Small intestine (tissue), 7 donors: ENCODE measurements around the gene PRSS2. TPM values are rescaled to one million over a fixed set of nuclear protein-coding genes. Genes with fewer than 3 reads are reported as not detected.

Experiments used
- DNase-seq, 2 donors: peaks; one replicate each; pipeline versions ENCODE4 v3.0.0 to v3.0.0-alpha.2; 2013
- FAIRE-seq: peaks from 2 replicates; lab custom pipeline; 2012; peaks lifted over from hg19 to GRCh38; lab: Jason Lieb, UNC
- H3K27ac ChIP-seq, 3 donors: one replicate each; pipeline ENCODE4 v1.5.1; 2013; ENCODE audit warnings: low read length in 2 of 3, mild to moderate bottlenecking in 2 of 3, control low read depth in 1 of 3, inconsistent platforms in 1 of 3, low read depth in 1 of 3, moderate library complexity in 1 of 3
- H3K27me3 ChIP-seq, 3 donors: one replicate each; pipeline ENCODE4 v1.6.1; 2013; ENCODE audit warnings: low read length in 3 of 3, inconsistent platforms in 1 of 3; ENCODE audit not compliant: control insufficient read depth in 3 of 3, insufficient read depth in 3 of 3
- H3K36me3 ChIP-seq, 3 donors: one replicate each; pipeline ENCODE4 v1.6.1; 2013; ENCODE audit warnings: low read length in 3 of 3, inconsistent platforms in 1 of 3, low read depth in 1 of 3, mild to moderate bottlenecking in 1 of 3, moderate library complexity in 1 of 3; ENCODE audit not compliant: control insufficient read depth in 3 of 3, insufficient read depth in 2 of 3
- H3K4me1 ChIP-seq, 3 donors: one replicate each; pipeline ENCODE4 v1.6.1; 2013; ENCODE audit warnings: low read length in 2 of 3, inconsistent platforms in 1 of 3, low read depth in 1 of 3, mild to moderate bottlenecking in 1 of 3, moderate library complexity in 1 of 3; ENCODE audit not compliant: control insufficient read depth in 3 of 3, insufficient read depth in 2 of 3
- H3K4me3 ChIP-seq, 3 donors: one replicate each; pipeline ENCODE4 v1.5.1; 2013; ENCODE audit warnings: low read length in 3 of 3, control low read depth in 1 of 3, inconsistent platforms in 1 of 3, low read depth in 1 of 3, mild to moderate bottlenecking in 1 of 3, moderate library complexity in 1 of 3
- H3K9me3 ChIP-seq, 2 donors: one replicate each; pipeline ENCODE4 v1.6.1; 2013; ENCODE audit warnings: low read depth in 1 of 2, low read length in 1 of 2; ENCODE audit not compliant: control insufficient read depth in 2 of 2, insufficient read depth in 1 of 2
- WGBS, 3 donors: extraction: QIAGEN DNeasy Blood & Tissue Kit; methylation state at CpG; one replicate each; pipeline ENCODE4 v1.1.7; 2013; 5-methylcytosine and 5-hydroxymethylcytosine counted together
- polyA plus RNA-seq, 4 donors: library from polyadenylated mRNA; stranded (reverse) in 3 of 4; unstranded in 1 of 4; fragments of 200-250 nt in 3 of 4; fragments of 120-200 nt in 1 of 4; gene quantifications; one replicate each; pipeline versions ENCODE4 v1.2.1 to v1.2.3, GENCODE V29; 2013
- donor health status: healthy with polysubstance abuse.
- donor health status: control.
- donor health status: control.
- donor health status: Bipolar disorder and iron deficiency.
- donor health status: healthy.

PRSS2 gene
- polyA plus RNA-seq, 4 donors: 0.80 to 814 (median 123) TPM

- Histone ChIP-seq H3K4me1 (no peaks in the 10 kb centered on the region), H3K27me3 (peaks cover 0 to 14% (median 2%) of the 10 kb centered on the region in 3 donors), H3K36me3 (no peaks in the 10 kb centered on the region), H3K4me3 (no peak overlapping the region), H3K9me3 (no peaks in the 10 kb centered on the region), H3K27ac (no peak overlapping the region)
- no peak for FAIRE-seq
- WGBS, 3 donors: 81 to 88% (median 83%) methylated on average over 5 of the region's 5 CpGs
- no peak for DNase-seq
Measured at GRCh38 chr7:142819530-142819929, 48.8 kb downstream of the PRSS2 start.

DNA sequence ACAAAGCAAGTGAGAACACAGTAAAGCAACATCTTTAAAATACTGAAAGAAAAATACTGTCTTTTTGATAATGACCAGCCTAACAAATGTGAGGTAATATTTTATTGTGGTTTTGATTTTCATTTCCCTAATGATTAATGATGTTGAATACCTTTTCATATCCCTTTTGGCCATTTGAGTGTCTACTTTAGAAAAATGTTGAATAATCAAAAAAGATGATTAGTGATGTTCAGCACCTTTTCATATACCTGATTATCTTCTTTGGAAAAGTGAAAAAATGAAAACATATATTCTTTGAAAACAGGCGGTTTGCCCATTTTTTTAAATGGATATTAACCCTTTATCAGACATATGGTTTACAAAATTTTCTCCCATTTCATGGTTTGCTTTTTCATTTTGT lies 51.9 kb downstream of the PRSS2 start:
- H3K4me1 ChIP-seq: no peaks in the 10 kb centered on the region
- no peaks in the 10 kb centered on the region for H3K36me3 ChIP-seq
- H3K4me3 ChIP-seq: no peak overlapping the region
- FAIRE-seq (no peak), DNase-seq (no peak)
- no peak overlapping the region for H3K27ac ChIP-seq
- H3K9me3 ChIP-seq: no peaks in the 10 kb centered on the region
- 0 to 43% (median 13%) methylated on average over 1 of the region's 1 CpG for WGBS, 3 donors
- H3K27me3 ChIP-seq: peaks cover 0 to 5% (median 2%) of the 10 kb centered on the region in 3 donors

Other genes starting within 250 kb of the PRSS2 start
- 10 to 100 TPM in 3 of 4 donors, under 1 TPM in 1; 0.06 to 28.2 (median 15.0) TPM for gene PRSS1, start 21.5 kb upstream of the PRSS2 start, polyA plus RNA-seq
- 10 to 100 TPM in 2 of 4 donors, 1 to 10 TPM in 2; 1.7 to 26.2 (median 11.8) TPM for gene EPHB6, start 84.1 kb downstream of the PRSS2 start, polyA plus RNA-seq
- gene TRPV6, start 114.8 kb downstream of the PRSS2 start, polyA plus RNA-seq: 10 to 100 TPM in 2 of 4 donors, 1 to 10 TPM in 1, under 1 TPM in 1; 0.22 to 27.3 (median 15.9) TPM
- under 1 TPM in 2 of 4 donors, not detected in 2; 0.01 to 0.03 TPM for gene TRPV5, start 162.8 kb downstream of the PRSS2 start, polyA plus RNA-seq
- gene LLCFC1, start 168.5 kb downstream of the PRSS2 start, polyA plus RNA-seq: under 1 TPM in 1 of 4 donors, not detected in 3; 0.19 TPM
- gene KEL, start 191.4 kb downstream of the PRSS2 start, polyA plus RNA-seq: 1 to 10 TPM in 1 of 4 donors, under 1 TPM in 1, not detected in 2; 0.13 to 6.6 TPM